Endodermal cell (in vitro differentiated cells): Measurements from ENCODE around the gene ZBTB17. TPM values are rescaled to one million over a fixed set of nuclear protein-coding genes. Genes with fewer than 3 reads are reported as not detected.
A peak's percentile ranks its signal among the peaks of the same experiment; 100 is the strongest.
"Not testable (repeated sequence)": the region's sequence is repeated elsewhere in the genome, so short reads cannot be mapped to it uniquely, and the experiment has no call there.

ENCODE experiments used
- DNase-seq: peaks from one replicate; pipeline ENCODE4 v3.0.0-alpha.2; 2017
- H3K27ac ChIP-seq: 2 replicates; pipeline ENCODE4 v1.5.1; 2013; ENCODE audit warnings: mild to moderate bottlenecking, low read depth, low read length, moderate library complexity
- H3K27me3 ChIP-seq: 2 replicates; pipeline ENCODE4 v1.6.1; 2013; ENCODE audit warnings: mild to moderate bottlenecking, low read length, moderate library complexity; ENCODE audit not compliant: insufficient read depth, control insufficient read depth, poor library complexity, severe bottlenecking
- H3K36me3 ChIP-seq: 2 replicates; pipeline ENCODE4 v1.7.0; 2013; ENCODE audit warnings: mild to moderate bottlenecking, low read length, moderate library complexity; ENCODE audit not compliant: control insufficient read depth, insufficient read depth
- H3K4me1 ChIP-seq: one replicate; pipeline ENCODE4 v1.7.0; 2013; ENCODE audit warnings: low read length; ENCODE audit not compliant: control insufficient read depth, insufficient read depth
- H3K4me3 ChIP-seq: 2 replicates; pipeline ENCODE4 v1.5.1; 2013; ENCODE audit warnings: mild to moderate bottlenecking, low read length, moderate library complexity
- H3K9ac ChIP-seq: 2 replicates; pipeline ENCODE4 v1.6.1; 2013; ENCODE audit warnings: mild to moderate bottlenecking, low read length, moderate library complexity; ENCODE audit not compliant: poor library complexity, severe bottlenecking; ENCODE audit errors: extremely low read depth
- H3K9me3 ChIP-seq: 2 replicates; pipeline ENCODE4 v1.6.1; 2013; ENCODE audit warnings: mild to moderate bottlenecking, low read length, moderate library complexity; ENCODE audit not compliant: control insufficient read depth
- H3K27ac Mint-ChIP-seq: 2 replicates; pipeline ENCODE4 v1.8.0; 2020; ENCODE audit warnings: mixed read lengths
- H3K27me3 Mint-ChIP-seq: 2 replicates; pipeline ENCODE4 v1.8.0; 2021; ENCODE audit warnings: mild to moderate bottlenecking, mixed read lengths; ENCODE audit not compliant: insufficient read depth
- H3K36me3 Mint-ChIP-seq: 2 replicates; pipeline ENCODE4 v1.8.0; 2020; ENCODE audit warnings: low read depth, mixed read lengths
- H3K4me1 Mint-ChIP-seq: 2 replicates; pipeline ENCODE4 v1.8.0; 2020; ENCODE audit warnings: mixed read lengths
- H3K4me3 Mint-ChIP-seq: 2 replicates; pipeline ENCODE4 v1.8.0; 2020; ENCODE audit warnings: mild to moderate bottlenecking, moderate library complexity, mixed read lengths
- H3K9me3 Mint-ChIP-seq: 2 replicates; pipeline ENCODE4 v1.8.0; 2020; ENCODE audit warnings: mild to moderate bottlenecking, mixed read lengths
- WGBS, 2 experiments: methylation state at CpG; one replicate each; pipeline versions ENCODE4 v1.1.5 to v1.1.7; 2013; ENCODE audit warnings: missing lambda C conversion rate in 2 of 2, mixed read lengths in 1 of 2; ENCODE audit not compliant: insufficient coverage in 1 of 2, insufficient read length in 1 of 2; 5-methylcytosine and 5-hydroxymethylcytosine counted together
- total RNA-seq, 2 donors: library from RNA; stranded (reverse); fragmentation: NEBNext Ultra II Directional in 1 of 2; extraction: Animal tissue kit (Norgen Biotek cat#: 25700) in 1 of 2; gene quantifications; 2 replicates in 1 of 2; 3 replicates in 1 of 2; pipeline ENCODE4 v1.2.1, GENCODE V29; 2021
- TF ChIP-seq, protein P1 (sequence below): fragments of 200-600 bp; sonication (generic); conservative IDR thresholded peaks from 2 replicates; pipeline ENCODE4 v1.5.0; 2021; ENCODE audit warnings: antibody characterized with exemption, mild to moderate bottlenecking

The ZBTB17 gene
- total RNA-seq, 2 donors from 2014 or later = 28.0 to 31.7 TPM

- Histone ChIP-seq H3K4me1 (no peaks in the 10 kb centered on the region), H3K9ac (no peak overlapping the region), H3K4me3 (no peak overlapping the region), H3K9me3 (no peaks in the 10 kb centered on the region), H3K27ac (no peak overlapping the region), H3K27me3 (no peaks in the 10 kb centered on the region), H3K36me3 (peaks cover 91% of the 10 kb centered on the region)
- no peak for DNase-seq
- Mint-ChIP-seq H3K4me3 (no peak overlapping the region), H3K4me1 (no peaks in the 10 kb centered on the region), H3K36me3 (peaks cover 62% of the 10 kb centered on the region), H3K27ac (peak overlapping the region; percentile 24), H3K9me3 (no peaks in the 10 kb centered on the region), H3K27me3 (no peaks in the 10 kb centered on the region)
- TF ChIP-seq, protein P1, sequence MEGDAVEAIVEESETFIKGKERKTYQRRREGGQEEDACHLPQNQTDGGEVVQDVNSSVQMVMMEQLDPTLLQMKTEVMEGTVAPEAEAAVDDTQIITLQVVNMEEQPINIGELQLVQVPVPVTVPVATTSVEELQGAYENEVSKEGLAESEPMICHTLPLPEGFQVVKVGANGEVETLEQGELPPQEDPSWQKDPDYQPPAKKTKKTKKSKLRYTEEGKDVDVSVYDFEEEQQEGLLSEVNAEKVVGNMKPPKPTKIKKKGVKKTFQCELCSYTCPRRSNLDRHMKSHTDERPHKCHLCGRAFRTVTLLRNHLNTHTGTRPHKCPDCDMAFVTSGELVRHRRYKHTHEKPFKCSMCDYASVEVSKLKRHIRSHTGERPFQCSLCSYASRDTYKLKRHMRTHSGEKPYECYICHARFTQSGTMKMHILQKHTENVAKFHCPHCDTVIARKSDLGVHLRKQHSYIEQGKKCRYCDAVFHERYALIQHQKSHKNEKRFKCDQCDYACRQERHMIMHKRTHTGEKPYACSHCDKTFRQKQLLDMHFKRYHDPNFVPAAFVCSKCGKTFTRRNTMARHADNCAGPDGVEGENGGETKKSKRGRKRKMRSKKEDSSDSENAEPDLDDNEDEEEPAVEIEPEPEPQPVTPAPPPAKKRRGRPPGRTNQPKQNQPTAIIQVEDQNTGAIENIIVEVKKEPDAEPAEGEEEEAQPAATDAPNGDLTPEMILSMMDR = no peak
- WGBS, 2 experiments = 95 to 100% methylated on average over 1 to 3 of the region's 4 CpGs
These were observed 59.5 kb downstream of the ZBTB17 start for GRCh38 chr1:15916417-15916816.

DNA sequence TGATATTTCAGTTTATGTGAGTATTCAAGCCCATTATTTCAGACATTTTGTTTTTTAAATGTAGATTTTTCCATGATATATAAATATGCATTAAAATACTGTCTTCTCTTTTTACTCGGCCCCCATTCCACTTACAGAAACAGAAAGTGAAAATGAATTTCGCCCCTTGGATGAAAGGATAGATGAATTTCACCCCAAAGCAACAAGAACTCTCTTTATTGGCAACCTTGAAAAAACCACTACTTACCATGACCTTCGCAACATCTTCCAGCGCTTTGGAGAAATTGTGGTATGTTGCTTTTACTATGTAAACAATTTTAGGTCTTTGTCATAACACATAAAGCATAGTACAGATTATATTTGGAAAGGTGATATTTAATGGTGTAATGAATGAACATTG, 59.9 kb downstream of the ZBTB17 start:
- H3K4me3 ChIP-seq = no peak overlapping the region
- Mint-ChIP-seq H3K9me3 (no peaks in the 10 kb centered on the region), H3K4me1 (no peaks in the 10 kb centered on the region), H3K36me3 (peaks cover 62% of the 10 kb centered on the region), H3K27me3 (no peaks in the 10 kb centered on the region), H3K27ac (no peak overlapping the region), H3K4me3 (no peak overlapping the region)
- DNase-seq = no peak
- WGBS, 2 experiments = 96% methylated on average over 2 of the region's 4 CpGs; no CpG with 5 or more reads in 1 of the 2 experiments
- H3K27ac ChIP-seq = no peak overlapping the region
- TF ChIP-seq, protein P1 = no peak
- no peak overlapping the region for H3K9ac ChIP-seq
- H3K36me3 ChIP-seq = peaks cover 91% of the 10 kb centered on the region
- no peaks in the 10 kb centered on the region for H3K4me1 ChIP-seq
- H3K27me3 ChIP-seq = no peaks in the 10 kb centered on the region
- H3K9me3 ChIP-seq = no peaks in the 10 kb centered on the region

- peaks cover 62% of the 10 kb centered on the region for H3K36me3 Mint-ChIP-seq
- WGBS, 2 experiments = 80 to 98% methylated on average over 1 to 3 of the region's 3 CpGs
- not testable (repeated sequence) for H3K9me3 Mint-ChIP-seq
These were observed 62.3 kb downstream of the ZBTB17 start for GRCh38 chr1:15913607-15914006.

GRCh38 chr1:15911927-15912326, 64.0 kb downstream of the ZBTB17 start:
- no peaks in the 10 kb centered on the region for H3K27me3 Mint-ChIP-seq
- no peak overlapping the region for H3K27ac Mint-ChIP-seq
- TF ChIP-seq, protein P1 = no peak
- WGBS, 2 experiments = 79 to 95% methylated on average over 2 of the region's 2 CpGs
- no peaks in the 10 kb centered on the region for H3K4me1 ChIP-seq
- no peak overlapping the region for H3K27ac ChIP-seq
- H3K27me3 ChIP-seq = no peaks in the 10 kb centered on the region
- no peak overlapping the region for H3K4me3 ChIP-seq
- no peak for DNase-seq
- no peak overlapping the region for H3K9ac ChIP-seq
- no peaks in the 10 kb centered on the region for H3K9me3 Mint-ChIP-seq
- no peaks in the 10 kb centered on the region for H3K4me1 Mint-ChIP-seq
- H3K36me3 Mint-ChIP-seq = peaks cover 62% of the 10 kb centered on the region
- peaks cover 84% of the 10 kb centered on the region for H3K36me3 ChIP-seq
- no peak overlapping the region for H3K4me3 Mint-ChIP-seq
- H3K9me3 ChIP-seq = no peaks in the 10 kb centered on the region

More at GRCh38 chr1:15913607-15914006, 62.3 kb downstream of the ZBTB17 start:
- H3K36me3 ChIP-seq = peaks cover 90% of the 10 kb centered on the region
- not testable (repeated sequence) for H3K4me3 ChIP-seq, H3K4me1 ChIP-seq, H3K9me3 ChIP-seq, H3K27me3 ChIP-seq, H3K27ac ChIP-seq, DNase-seq, H3K4me3 Mint-ChIP-seq, H3K4me1 Mint-ChIP-seq, H3K27ac Mint-ChIP-seq, H3K9ac ChIP-seq, H3K27me3 Mint-ChIP-seq
